ENCODE data around the gene BPIFB3. TPM values are rescaled to one million over a fixed set of nuclear protein-coding genes. Genes with fewer than 3 reads are reported as not detected.

The BPIFB3 gene
- polyA plus RNA-seq, 1 donor (not counting 4 experiments of a cell fraction or from before 2014, with no cell fraction given): not detected

DNA sequence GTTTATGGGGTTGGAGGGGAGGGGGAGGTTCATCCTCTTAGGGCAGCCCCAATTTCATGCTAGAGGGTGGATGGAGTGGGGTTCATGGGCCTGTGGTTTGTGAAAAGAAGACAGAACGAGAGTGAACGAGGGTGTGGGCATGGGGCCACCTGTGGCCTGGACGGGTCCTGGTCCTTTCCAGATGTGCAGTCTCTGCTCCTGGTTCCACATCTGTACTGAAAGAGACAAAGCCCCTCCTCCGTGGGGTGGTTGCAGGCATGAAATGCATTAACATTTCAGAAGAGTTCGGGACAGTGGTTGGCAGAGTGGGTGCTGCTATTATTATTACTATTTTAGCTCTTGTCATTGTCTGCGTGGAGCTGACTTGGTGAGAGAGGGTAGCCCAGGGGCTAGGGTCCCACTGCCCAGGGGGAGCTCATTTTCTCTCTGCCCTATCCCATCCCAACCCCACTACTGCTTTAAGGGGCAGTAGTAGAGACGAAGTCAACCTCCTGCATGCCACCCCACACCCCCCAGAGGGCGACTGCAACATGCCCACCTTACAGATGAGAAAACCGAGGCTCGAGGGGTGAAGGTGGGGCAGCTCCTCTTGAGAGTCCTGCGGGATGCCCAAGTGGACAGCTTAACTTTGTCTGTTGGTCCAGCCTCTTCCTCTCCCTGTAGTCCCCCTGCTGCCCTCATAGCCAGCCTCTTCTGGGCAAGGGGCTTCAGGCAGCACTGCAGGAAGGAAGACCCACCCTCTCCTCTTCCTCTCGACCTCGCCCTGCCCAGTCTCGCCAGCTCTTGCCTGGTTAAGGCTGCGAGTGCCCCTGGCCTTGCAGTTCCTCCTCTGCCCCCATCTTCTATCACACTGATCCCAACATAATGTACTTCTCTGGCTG lies 37.8 kb upstream of the BPIFB3 start:
- H3K4me2 ChIP-seq (ENCODE audit: control insufficient read depth, extremely low read depth, insufficient read depth, low read depth, low read length): no peak overlapping the region
- dilution Hi-C loops (cut with MboI; ENCODE audit: extremely low pct_ligation_motif_present, low sequenced_read_pairs): no loop called here
- H3K36me3 ChIP-seq (ENCODE audit: control insufficient read depth in 2 of 2, extremely low read depth in 1 of 2, insufficient read depth in 2 of 2, low read length in 2 of 2): no peaks in the 10 kb centered on the region
- no peaks in the 10 kb centered on the region for H3K27me3 ChIP-seq (ENCODE audit: control insufficient read depth, extremely low read depth, insufficient read depth, low read length)
- no peaks in the 10 kb centered on the region for H3K9me3 ChIP-seq (ENCODE audit: control insufficient read depth, low read depth, low read length)
- H3K27ac ChIP-seq (ENCODE audit: control insufficient read depth, insufficient read depth, low read length): no peak overlapping the region
- H3K4me1 ChIP-seq (ENCODE audit: control insufficient read depth, extremely low read depth, insufficient read depth, low read length): no peaks in the 10 kb centered on the region
- FAIRE-seq (no peak), DNase-seq (ENCODE audit: low read depth, low spot score) (no peak)
- H3K9ac ChIP-seq (ENCODE audit: control insufficient read depth, extremely low read depth, insufficient read depth, low read length): no peak overlapping the region
- no peaks in the 10 kb centered on the region for H4K20me1 ChIP-seq (ENCODE audit: control insufficient read depth, extremely low read depth, insufficient read depth, low read length)
- TF ChIP-seq EZH2 (IDR thresholded peaks at IDR 0.05; ENCODE audit: low read length): no peak
- TF ChIP-seq, protein P1, sequence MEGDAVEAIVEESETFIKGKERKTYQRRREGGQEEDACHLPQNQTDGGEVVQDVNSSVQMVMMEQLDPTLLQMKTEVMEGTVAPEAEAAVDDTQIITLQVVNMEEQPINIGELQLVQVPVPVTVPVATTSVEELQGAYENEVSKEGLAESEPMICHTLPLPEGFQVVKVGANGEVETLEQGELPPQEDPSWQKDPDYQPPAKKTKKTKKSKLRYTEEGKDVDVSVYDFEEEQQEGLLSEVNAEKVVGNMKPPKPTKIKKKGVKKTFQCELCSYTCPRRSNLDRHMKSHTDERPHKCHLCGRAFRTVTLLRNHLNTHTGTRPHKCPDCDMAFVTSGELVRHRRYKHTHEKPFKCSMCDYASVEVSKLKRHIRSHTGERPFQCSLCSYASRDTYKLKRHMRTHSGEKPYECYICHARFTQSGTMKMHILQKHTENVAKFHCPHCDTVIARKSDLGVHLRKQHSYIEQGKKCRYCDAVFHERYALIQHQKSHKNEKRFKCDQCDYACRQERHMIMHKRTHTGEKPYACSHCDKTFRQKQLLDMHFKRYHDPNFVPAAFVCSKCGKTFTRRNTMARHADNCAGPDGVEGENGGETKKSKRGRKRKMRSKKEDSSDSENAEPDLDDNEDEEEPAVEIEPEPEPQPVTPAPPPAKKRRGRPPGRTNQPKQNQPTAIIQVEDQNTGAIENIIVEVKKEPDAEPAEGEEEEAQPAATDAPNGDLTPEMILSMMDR (optimal IDR thresholded peaks at IDR 0.05 in 1 of 3, IDR thresholded peaks at IDR 0.05 in 1 of 3, conservative IDR thresholded peaks at IDR 0.05 in 1 of 3; ENCODE audit: extremely low read depth in 1 of 3, insufficient read depth in 2 of 3, low read length in 3 of 3): no peak
- H2AFZ ChIP-seq (ENCODE audit: control insufficient read depth, low read length): no peak overlapping the region
- no peaks in the 10 kb centered on the region for H3K79me2 ChIP-seq (ENCODE audit: control insufficient read depth, insufficient read depth, low read length)
- H3K9me1 ChIP-seq (ENCODE audit: control insufficient read depth, extremely low read depth, insufficient read depth, low read length): no peaks in the 10 kb centered on the region
- no peak overlapping the region for H3K4me3 ChIP-seq (ENCODE audit: control insufficient read depth in 2 of 3, extremely low read depth in 1 of 3, insufficient read depth in 2 of 3, low read depth in 1 of 3, low read length in 3 of 3)

DNA sequence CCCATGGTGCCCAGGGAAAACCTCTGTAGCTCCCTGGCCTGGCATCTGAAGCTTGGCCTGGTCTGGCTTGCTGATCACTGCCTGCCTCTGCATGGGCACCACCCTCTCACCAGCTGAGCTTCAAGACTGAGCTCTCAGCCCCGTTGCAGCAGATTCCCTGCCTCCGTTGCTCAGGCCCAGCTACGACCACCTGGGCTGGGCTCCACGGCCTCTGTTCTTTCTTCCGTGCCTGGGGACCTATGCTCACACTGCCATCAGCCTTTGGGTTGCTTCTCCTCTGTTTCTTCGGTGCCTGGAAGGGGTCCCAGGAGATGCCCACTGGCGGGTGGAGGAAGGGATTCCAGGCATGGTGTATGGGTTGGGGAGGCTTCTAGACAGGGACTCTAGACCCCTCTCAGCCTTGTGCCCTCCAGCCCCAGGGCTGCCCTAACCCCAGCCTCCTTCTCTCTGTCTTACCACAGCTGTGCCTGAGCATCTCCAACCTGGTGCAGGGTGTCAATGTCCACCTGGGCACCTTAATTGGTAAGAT lies 37.1 kb upstream of the BPIFB3 start:
- Histone ChIP-seq H3K79me2 (ENCODE audit: control insufficient read depth, insufficient read depth, low read length) (no peaks in the 10 kb centered on the region), H3K27ac (ENCODE audit: control insufficient read depth, insufficient read depth, low read length) (no peak overlapping the region), H3K27me3 (ENCODE audit: control insufficient read depth, extremely low read depth, insufficient read depth, low read length) (no peaks in the 10 kb centered on the region), H3K9me3 (ENCODE audit: control insufficient read depth, low read depth, low read length) (no peaks in the 10 kb centered on the region), H4K20me1 (ENCODE audit: control insufficient read depth, extremely low read depth, insufficient read depth, low read length) (no peaks in the 10 kb centered on the region), H3K4me2 (ENCODE audit: control insufficient read depth, extremely low read depth, insufficient read depth, low read depth, low read length) (no peak overlapping the region), H3K9me1 (ENCODE audit: control insufficient read depth, extremely low read depth, insufficient read depth, low read length) (no peaks in the 10 kb centered on the region), H2AFZ (ENCODE audit: control insufficient read depth, low read length) (no peak overlapping the region), H3K4me1 (ENCODE audit: control insufficient read depth, extremely low read depth, insufficient read depth, low read length) (no peaks in the 10 kb centered on the region), H3K4me3 (ENCODE audit: control insufficient read depth in 2 of 3, extremely low read depth in 1 of 3, insufficient read depth in 2 of 3, low read depth in 1 of 3, low read length in 3 of 3) (no peak overlapping the region), H3K36me3 (ENCODE audit: control insufficient read depth in 2 of 2, extremely low read depth in 1 of 2, insufficient read depth in 2 of 2, low read length in 2 of 2) (no peaks in the 10 kb centered on the region), H3K9ac (ENCODE audit: control insufficient read depth, extremely low read depth, insufficient read depth, low read length) (no peak overlapping the region)
- TF ChIP-seq, protein P1 (optimal IDR thresholded peaks at IDR 0.05 in 1 of 3, IDR thresholded peaks at IDR 0.05 in 1 of 3, conservative IDR thresholded peaks at IDR 0.05 in 1 of 3; ENCODE audit: extremely low read depth in 1 of 3, insufficient read depth in 2 of 3, low read length in 3 of 3): no peak
- TF ChIP-seq EZH2 (IDR thresholded peaks at IDR 0.05; ENCODE audit: low read length): no peak
- no peak for DNase-seq (ENCODE audit: low read depth, low spot score)
- no peak for FAIRE-seq
- dilution Hi-C loops (cut with MboI; ENCODE audit: extremely low pct_ligation_motif_present, low sequenced_read_pairs): no loop called here
